K562 (cell line): Measurements from ENCODE around the gene LMTK2. TPM values are rescaled to one million over a fixed set of nuclear protein-coding genes. Genes with fewer than 3 reads are reported as not detected.

ENCODE experiments used
- ATAC-seq: fragments of 200-7000 bp; cut with Tn5 transposase; 3 replicates; pipeline ENCODE4 v1.9.1; 2020; ENCODE audit warnings: moderate library complexity
- BruUV-seq: library from RNA; stranded (reverse); fragments of 400-500 nt; replicated peaks from 2 replicates; lab custom pipeline; 2021; lab: Mats Ljungman, UMichigan
- CTCF ChIA-PET: fragments of 300-600 bp; formaldehyde crosslinking; extraction: SDS; loops from one replicate; lab custom pipeline; 2021; ENCODE audit warnings: low intra/inter-chr PET ratio; lab: Yijun Ruan, JAX
- POLR2A ChIA-PET: fragments of 300-600, 350-650 bp; sonication (Branson Sonifier 250); formaldehyde crosslinking; extraction: SDS; loops from one replicate; lab custom pipeline; 2021; ENCODE audit warnings: antibody characterized with exemption, inconsistent platforms; lab: Yijun Ruan, JAX
- DNase-seq, 4 experiments: peaks; one replicate each; pipeline versions ENCODE4 v3.0.0 to v3.0.0-alpha.2; 2011 to 2018; ENCODE audit warnings: low spot score in 3 of 4, mixed read lengths in 3 of 4; ENCODE audit errors: extremely low read depth in 1 of 4
- FAIRE-seq: peaks from 2 replicates; lab custom pipeline; 2011; peaks lifted over from hg19 to GRCh38; lab: Jason Lieb, UNC
- H2AFZ ChIP-seq: 2 replicates; pipeline ENCODE4 v1.6.0; 2011; ENCODE audit warnings: low read depth, low read length, control low read depth, inconsistent platforms
- H3K27ac ChIP-seq: fragments of 200-600 bp; 3 replicates; pipeline ENCODE4 v1.8.0; 2011; ENCODE audit warnings: low read depth, mild to moderate bottlenecking, control low read depth, inconsistent platforms, low read length, moderate library complexity, mixed read lengths; ENCODE audit errors: extremely low read depth
- H3K27me3 ChIP-seq, 2 experiments: fragments of 300-600 bp in 1 of 2; 2 replicates in 1 of 2; 3 replicates in 1 of 2; pipeline versions ENCODE4 v1.6.0 to v1.8.0; 2011; ENCODE audit warnings: inconsistent platforms in 2 of 2, low read length in 2 of 2, mild to moderate bottlenecking in 1 of 2, mixed read lengths in 1 of 2, moderate library complexity in 1 of 2; ENCODE audit not compliant: control insufficient read depth in 2 of 2, insufficient read depth in 2 of 2
- H3K36me3 ChIP-seq: fragments of 300-600 bp; 3 replicates; pipeline ENCODE4 v1.8.0; 2011; ENCODE audit warnings: mild to moderate bottlenecking, low read length, inconsistent platforms; ENCODE audit not compliant: control insufficient read depth, insufficient read depth
- H3K4me1 ChIP-seq, 2 experiments: fragments of 200-600 bp in 1 of 2; replicated peaks in 1 of 2; 2 replicates in 1 of 2; 3 replicates in 1 of 2; pipeline versions ENCODE4 v1.5.1 to v1.8.0; 2011; ENCODE audit warnings: inconsistent platforms in 2 of 2, low read length in 2 of 2, mild to moderate bottlenecking in 1 of 2, mixed read lengths in 1 of 2, moderate library complexity in 1 of 2; ENCODE audit not compliant: control insufficient read depth in 2 of 2, insufficient read depth in 2 of 2
- H3K4me2 ChIP-seq: 2 replicates; pipeline ENCODE4 v1.6.1; 2011; ENCODE audit warnings: low read length, control low read depth, inconsistent platforms, mixed read lengths; ENCODE audit not compliant: insufficient read depth
- H3K4me3 ChIP-seq: fragments of 200-600 bp; sonication (generic), shearing (Covaris generic); 2 replicates; pipeline ENCODE4 v1.5.1; 2016; ENCODE audit warnings: control low read depth, inconsistent platforms
- H3K79me2 ChIP-seq: fragments of 200-600 bp; 3 replicates; pipeline ENCODE4 v1.8.0; 2011; ENCODE audit warnings: low read length, inconsistent platforms; ENCODE audit not compliant: control insufficient read depth, insufficient read depth
- H3K9ac ChIP-seq, 2 experiments: 2 replicates each; pipeline versions ENCODE4 v1.6.0 to v1.6.1; 2011; ENCODE audit warnings: low read depth in 2 of 2, low read length in 2 of 2, control low read depth in 1 of 2, inconsistent platforms in 1 of 2, mild to moderate bottlenecking in 1 of 2, mixed read lengths in 1 of 2; ENCODE audit not compliant: insufficient read depth in 1 of 2
- H3K9me1 ChIP-seq: one replicate; pipeline ENCODE4 v1.6.0; 2011; ENCODE audit warnings: inconsistent platforms, mild to moderate bottlenecking, low read length, moderate library complexity; ENCODE audit not compliant: control insufficient read depth, insufficient read depth
- H3K9me3 ChIP-seq: replicated peaks from 2 replicates; pipeline ENCODE4 v1.5.1; 2011; ENCODE audit warnings: low read depth, low read length, inconsistent platforms; ENCODE audit not compliant: control insufficient read depth, insufficient read depth
- H4K20me1 ChIP-seq: replicated peaks from 2 replicates; pipeline ENCODE4 v1.6.1; 2011; ENCODE audit warnings: low read length, inconsistent platforms, mixed read lengths; ENCODE audit not compliant: control insufficient read depth, insufficient read depth
- COPS2 ChIP-seq: fragments of 450-650 bp; conservative IDR thresholded peaks from 2 replicates; pipeline ENCODE4 v1.6.1; 2016; ENCODE audit warnings: mild to moderate bottlenecking, moderate library complexity
- CXXC5 ChIP-seq: fragments of 250-450 bp; sonication (Bioruptor Pico); IDR thresholded peaks from 2 replicates; pipeline ENCODE4 v1.8.0; 2022; ENCODE audit warnings: inconsistent platforms, mild to moderate bottlenecking, moderate library complexity
- ELF1 ChIP-seq: fragments of 200-800 bp; sonication (Bioruptor generic); IDR thresholded peaks from 2 replicates; pipeline ENCODE4 v1.6.1; 2016; ENCODE audit warnings: missing genetic modification characterization, missing compliant biosample characterization
- ESRRA ChIP-seq: fragments of 450-650 bp; IDR thresholded peaks from 2 replicates; pipeline ENCODE4 v1.6.1; 2014; ENCODE audit warnings: low read depth, mild to moderate bottlenecking, moderate library complexity, borderline replicate concordance
- HMG20B ChIP-seq: fragments of 250-450 bp; sonication (Bioruptor Pico); IDR thresholded peaks from 2 replicates; pipeline ENCODE4 v1.5.0; 2021; ENCODE audit warnings: mild to moderate bottlenecking
- HNRNPLL ChIP-seq: fragments of 200-400 bp; formaldehyde crosslinking; IDR thresholded peaks from 2 replicates; pipeline ENCODE4 v1.6.1; 2017; ENCODE audit warnings: low read length, low read depth, mild to moderate bottlenecking; ENCODE audit not compliant: poor library complexity, severe bottlenecking
- JUND ChIP-seq, 2 experiments: IDR thresholded peaks; 2 replicates in 1 of 2; 3 replicates in 1 of 2; pipeline ENCODE4 v1.6.1; 2011; ENCODE audit warnings: borderline replicate concordance in 2 of 2, low read depth in 2 of 2, low read length in 2 of 2, improper control_type of control experiment in 1 of 2, missing biosample characterization in 1 of 2, missing genetic modification characterization in 1 of 2, missing genetic modification reagents in 1 of 2
- KAT7 ChIP-seq: sonication (generic); formaldehyde crosslinking; IDR thresholded peaks from 2 replicates; pipeline ENCODE4 v1.8.0; 2022; ENCODE audit warnings: missing genetic modification reagents, mild to moderate bottlenecking, borderline replicate concordance
- NFIX ChIP-seq: fragments of 250-450 bp; sonication (Bioruptor Pico); IDR thresholded peaks from 2 replicates; pipeline ENCODE4 v1.4.0; 2020; ENCODE audit warnings: low read depth, mild to moderate bottlenecking, moderate library complexity
- SMAD1 ChIP-seq: fragments of 150-350 bp; IDR thresholded peaks from 2 replicates; pipeline ENCODE4 v1.6.1; 2014; ENCODE audit warnings: low read length, low read depth; ENCODE audit not compliant: partially characterized antibody
- SNRNP70 ChIP-seq: fragments of 200-400 bp; formaldehyde crosslinking; optimal IDR thresholded peaks from 2 replicates; pipeline ENCODE3; 2017; ENCODE audit warnings: low read depth, low read length
- WGBS: fragments of 100-300 bp; shearing (Covaris generic); methylation state at CpG from one replicate; pipeline ENCODE4 v1.1.6; 2016; ENCODE audit warnings: low coverage, mixed read lengths; ENCODE audit not compliant: insufficient coverage; ENCODE audit errors: missing lambda C conversion rate; 5-methylcytosine and 5-hydroxymethylcytosine counted together
- in situ Hi-C: fragments of 300-500 bp; cut with MboI; formaldehyde crosslinking; loops from 4 replicates; pipeline ENCODE4 v1.15.0; 2018; ENCODE audit warnings: inconsistent platforms, mixed read lengths
- intact Hi-C: fragments of 100-400 bp; cut with micrococcal nuclease; formaldehyde crosslinking; loops from 2 replicates; pipeline ENCODE4 v1.14.2; 2022
- polyA plus RNA-seq, 8 experiments: library from polyadenylated mRNA; depleted of rRNA in 4 of 8; stranded (reverse) in 5 of 8; unstranded in 3 of 8; fragments of >200 nt; fragmentation: Nextera tagmentation in 2 of 8; fragmentation: Illumina TruSeq in 1 of 8; extraction: Ambion mirVana in 2 of 8; extraction: Trizol in 1 of 8; gene quantifications; 2 replicates each; pipeline versions ENCODE4 v1.2.1 to v1.2.3, GENCODE V29; 2011 to 2014; ENCODE audit warnings: inconsistent platforms in 1 of 8, missing spikeins in 1 of 8
- total RNA-seq, 7 experiments: library from RNA; depleted of rRNA in 6 of 7; stranded (reverse); fragments of >200 nt in 6 of 7; fragmentation: Illumina TruSeq in 2 of 7; extraction: Trizol in 2 of 7; gene quantifications; 2 replicates each; pipeline versions ENCODE4 v1.2.1 to v1.2.3, GENCODE V29; 2011 to 2021; ENCODE audit warnings: low replicate concordance in 1 of 7
- TF ChIP-seq, protein P1 (sequence below): fragments of 450-650 bp; IDR thresholded peaks from 2 replicates; pipeline ENCODE4 v1.6.1; 2016; ENCODE audit warnings: mild to moderate bottlenecking

The LMTK2 gene
- total and polyA plus RNA-seq, 9 of the 15 experiments (the other 6 are each of a cell fraction or from before 2014, with no cell fraction given): 0.78 to 16.4 (median 6.3) TPM

- Histone ChIP-seq H3K4me2 (no peak overlapping the region), H3K79me2 (no peaks in the 10 kb centered on the region), H3K4me1 (peaks cover 11 to 52% of the 10 kb centered on the region in 2 experiments; a peak in 4 of 5 replicates), H3K9me3 (no peaks in the 10 kb centered on the region), H3K9ac (no peak overlapping the region; a peak in 1 of 4 replicates), H2AFZ (no peak overlapping the region), H3K36me3 (0 out of 3 replicates have a peak, but pooled peaks cover 2% of the 10 kb centered on the region), H3K27me3 (peaks cover 14 to 35% of the 10 kb centered on the region in 2 experiments; a peak in 4 of 5 replicates), H3K9me1 (no peaks in the 10 kb centered on the region), H3K27ac (no peak overlapping the region), H3K4me3 (no peak overlapping the region), H4K20me1 (peaks cover 12% of the 10 kb centered on the region)
- BruUV-seq: no TSS peak
- ChIA-PET POLR2A (interaction anchor here (0.6 kb wide), 1 partner anchor 16 kb away, joined by 3 read pairs; no protein-coding TSS in a partner anchor), CTCF (no interaction called here)
- FAIRE-seq (no peak), ATAC-seq (no peak), DNase-seq (no peak)
- TF ChIP-seq HNRNPLL (no peak), ELF1 (tag) (no peak), SNRNP70 (no peak), NFIX (CRISPR knock-in tag) (no peak), COPS2 (no peak), HMG20B (CRISPR knock-in tag) (no peak), SMAD1 (no peak), JUND (IDR thresholded peaks at IDR 0.05; ENCODE audit: borderline replicate concordance, low read depth, low read length) (no peak), JUND (tag; IDR thresholded peaks at IDR 0.05; ENCODE audit: borderline replicate concordance, low read depth, low read length) (no peak), ESRRA (no peak), CXXC5 (CRISPR knock-in tag) (no peak), KAT7 (no peak)
- TF ChIP-seq, protein P1, sequence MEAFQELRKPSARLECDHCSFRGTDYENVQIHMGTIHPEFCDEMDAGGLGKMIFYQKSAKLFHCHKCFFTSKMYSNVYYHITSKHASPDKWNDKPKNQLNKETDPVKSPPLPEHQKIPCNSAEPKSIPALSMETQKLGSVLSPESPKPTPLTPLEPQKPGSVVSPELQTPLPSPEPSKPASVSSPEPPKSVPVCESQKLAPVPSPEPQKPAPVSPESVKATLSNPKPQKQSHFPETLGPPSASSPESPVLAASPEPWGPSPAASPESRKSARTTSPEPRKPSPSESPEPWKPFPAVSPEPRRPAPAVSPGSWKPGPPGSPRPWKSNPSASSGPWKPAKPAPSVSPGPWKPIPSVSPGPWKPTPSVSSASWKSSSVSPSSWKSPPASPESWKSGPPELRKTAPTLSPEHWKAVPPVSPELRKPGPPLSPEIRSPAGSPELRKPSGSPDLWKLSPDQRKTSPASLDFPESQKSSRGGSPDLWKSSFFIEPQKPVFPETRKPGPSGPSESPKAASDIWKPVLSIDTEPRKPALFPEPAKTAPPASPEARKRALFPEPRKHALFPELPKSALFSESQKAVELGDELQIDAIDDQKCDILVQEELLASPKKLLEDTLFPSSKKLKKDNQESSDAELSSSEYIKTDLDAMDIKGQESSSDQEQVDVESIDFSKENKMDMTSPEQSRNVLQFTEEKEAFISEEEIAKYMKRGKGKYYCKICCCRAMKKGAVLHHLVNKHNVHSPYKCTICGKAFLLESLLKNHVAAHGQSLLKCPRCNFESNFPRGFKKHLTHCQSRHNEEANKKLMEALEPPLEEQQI: no peak
- in situ Hi-C loops (no loop called here), intact Hi-C loops (no loop called here)
- WGBS: 34% methylated on average over 22 of the region's 25 CpGs
These were observed 107.5 kb downstream of the LMTK2 start for GRCh38 chr7:98213888-98214810.
